GM23338 (cell line): Measurements from ENCODE around the gene MFRP. TPM values are rescaled to one million over a fixed set of nuclear protein-coding genes. Genes with fewer than 3 reads are reported as not detected.

ENCODE experiments used
- ATAC-seq: fragments of 200-7000 bp; cut with Tn5 transposase; 3 replicates; pipeline ENCODE4 v1.9.1; 2020
- DNase-seq: peaks from one replicate; pipeline ENCODE4 v3.0.0-alpha.2; 2015; ENCODE audit warnings: low spot score
- H2AFZ ChIP-seq: fragments of 200-600 bp; sonication (generic); 2 replicates; pipeline ENCODE4 v1.8.0; 2016; ENCODE audit warnings: antibody characterized with exemption, mild to moderate bottlenecking, moderate library complexity
- H3F3A ChIP-seq: fragments of 200-600 bp; sonication (generic); replicated peaks from 2 replicates; pipeline ENCODE4 v1.8.0; 2017; ENCODE audit warnings: antibody characterized with exemption, mixed run types, low read depth
- H3K27ac ChIP-seq: fragments of 200-600 bp; sonication (generic); 2 replicates; pipeline ENCODE4 v1.6.1; 2016; ENCODE audit warnings: low read depth
- H3K27me3 ChIP-seq: fragments of 200-600 bp; sonication (generic); 2 replicates; pipeline ENCODE4 v1.8.0; 2016; ENCODE audit warnings: mild to moderate bottlenecking, mixed run types, moderate library complexity; ENCODE audit not compliant: insufficient read depth
- H3K36me3 ChIP-seq: fragments of 200-600 bp; sonication (generic); 2 replicates; pipeline ENCODE4 v1.8.0; 2016; ENCODE audit warnings: mild to moderate bottlenecking; ENCODE audit not compliant: insufficient read depth
- H3K4me1 ChIP-seq: fragments of 200-600 bp; sonication (generic); 2 replicates; pipeline ENCODE4 v1.8.0; 2016; ENCODE audit warnings: mild to moderate bottlenecking, moderate library complexity; ENCODE audit not compliant: insufficient read depth
- H3K4me2 ChIP-seq: fragments of 200-600 bp; sonication (generic); 2 replicates; pipeline ENCODE4 v1.7.1; 2017; ENCODE audit warnings: mixed run types
- H3K4me3 ChIP-seq: fragments of 200-600 bp; sonication (generic); 2 replicates; pipeline ENCODE4 v1.6.1; 2016; ENCODE audit warnings: mixed run types
- H3K79me2 ChIP-seq: fragments of 200-600 bp; sonication (generic); replicated peaks from 2 replicates; pipeline ENCODE4 v1.8.0; 2017; ENCODE audit warnings: mild to moderate bottlenecking; ENCODE audit not compliant: insufficient read depth
- H3K9me2 ChIP-seq: fragments of 200-600 bp; sonication (generic); 2 replicates; pipeline ENCODE4 v1.8.0; 2017; ENCODE audit not compliant: insufficient read depth
- H4K20me1 ChIP-seq: fragments of 200-600 bp; sonication (generic); replicated peaks from 2 replicates; pipeline ENCODE4 v1.8.0; 2017; ENCODE audit warnings: mild to moderate bottlenecking; ENCODE audit not compliant: insufficient read depth
- H3K27ac Mint-ChIP-seq: 2 replicates; pipeline ENCODE4 v1.8.0; 2020; ENCODE audit warnings: inconsistent platforms, mild to moderate bottlenecking, moderate library complexity, mixed read lengths
- H3K27me3 Mint-ChIP-seq: 3 replicates; pipeline ENCODE4 v1.8.0; 2022; ENCODE audit warnings: low read depth, mild to moderate bottlenecking, moderate library complexity, mixed read lengths, inconsistent platforms; ENCODE audit not compliant: insufficient read depth, poor library complexity
- H3K36me3 Mint-ChIP-seq: 3 replicates; pipeline ENCODE4 v1.8.0; 2021; ENCODE audit warnings: low read depth, mild to moderate bottlenecking, inconsistent platforms, moderate library complexity, mixed read lengths
- H3K4me1 Mint-ChIP-seq: 3 replicates; pipeline ENCODE4 v1.8.0; 2020; ENCODE audit warnings: mild to moderate bottlenecking, inconsistent platforms, mixed read lengths
- H3K4me3 Mint-ChIP-seq: 3 replicates; pipeline ENCODE4 v1.8.0; 2021; ENCODE audit warnings: moderate library complexity, mild to moderate bottlenecking, inconsistent platforms, mixed read lengths
- H3K9me3 Mint-ChIP-seq: 3 replicates; pipeline ENCODE4 v1.8.0; 2020; ENCODE audit warnings: moderate library complexity, mild to moderate bottlenecking, inconsistent platforms, mixed read lengths
- EZH2 ChIP-seq: fragments of 200-600 bp; sonication (generic); IDR thresholded peaks from one replicate; pipeline ENCODE4 v1.8.0; 2017; ENCODE audit warnings: antibody characterized with exemption, mild to moderate bottlenecking, low read depth; ENCODE audit not compliant: unreplicated experiment
- EZH2phosphoT487 ChIP-seq: fragments of 200-600 bp; sonication (generic); IDR thresholded peaks from one replicate; pipeline ENCODE4 v1.8.1; 2018; ENCODE audit warnings: antibody characterized with exemption; ENCODE audit not compliant: unreplicated experiment
- JUNB ChIP-seq: IDR thresholded peaks from one replicate; pipeline ENCODE4 v1.6.1; 2016; ENCODE audit warnings: antibody characterized with exemption; ENCODE audit not compliant: unreplicated experiment
- POLR2AphosphoS5 ChIP-seq: IDR thresholded peaks from 2 replicates; pipeline ENCODE4 v1.6.1; 2016; ENCODE audit warnings: antibody characterized with exemption, low read depth
- STAT1 ChIP-seq: IDR thresholded peaks from one replicate; pipeline ENCODE4 v1.6.1; 2016; ENCODE audit warnings: antibody characterized with exemption; ENCODE audit not compliant: unreplicated experiment
- polyA plus RNA-seq: library from polyadenylated mRNA; unstranded; fragments of >200 nt; fragmentation: Nextera tagmentation; extraction: Ambion mirVana; gene quantifications from 2 replicates; pipeline ENCODE4 v1.2.1, GENCODE V29; 2016
- total RNA-seq: library from RNA; depleted of rRNA; stranded (reverse); fragments of >200 nt; shearing (Covaris generic); gene quantifications from 2 replicates; pipeline ENCODE4 v1.2.3, GENCODE V29; 2014
- TF ChIP-seq, protein P1 (sequence below), 2 experiments: fragments of 200-600 bp in 1 of 2; sonication (generic) in 1 of 2; conservative IDR thresholded peaks; 2 replicates each; pipeline versions ENCODE4 v1.5.1 to v1.6.1; 2016 to 2017; ENCODE audit warnings: antibody characterized with exemption in 2 of 2, low read depth in 2 of 2, mild to moderate bottlenecking in 2 of 2, moderate library complexity in 1 of 2
- TF ChIP-seq, protein P2 (sequence below): fragments of 250-450 bp; sonication (Bioruptor Pico); IDR thresholded peaks from 2 replicates; pipeline ENCODE4 v1.5.0; 2020; ENCODE audit warnings: mild to moderate bottlenecking, moderate library complexity

MFRP gene
- total and polyA plus RNA-seq, 2 experiments from 2014 or later = 0.03 TPM; not detected in 1

GRCh38 chr11:119306373-119306890 lies 40.1 kb downstream of the MFRP start:
- Mint-ChIP-seq H3K36me3 (peaks cover 46% of the 10 kb centered on the region), H3K4me3 (no peak overlapping the region), H3K27me3 (peaks cover 12% of the 10 kb centered on the region), H3K9me3 (no peaks in the 10 kb centered on the region; the same call in 2 of the 3 replicates), H3K27ac (no peak overlapping the region), H3K4me1 (peaks cover 17% of the 10 kb centered on the region)
- no peak for ATAC-seq
- no peak overlapping the region for H3K4me3 ChIP-seq
- H4K20me1 ChIP-seq = peaks cover 19% of the 10 kb centered on the region
- H3F3A ChIP-seq = 0 out of 2 replicates have a peak, but pooled peaks cover 4% of the 10 kb centered on the region
- peak overlapping the region; percentile 52 for H3K27ac ChIP-seq
- H3K79me2 ChIP-seq = no peaks in the 10 kb centered on the region
- peaks cover 12% of the 10 kb centered on the region; the same call in 1 of the 2 replicates for H3K4me1 ChIP-seq
- no peak for DNase-seq
- peaks cover 25% of the 10 kb centered on the region for H3K36me3 ChIP-seq
- H3K9me2 ChIP-seq = no peaks in the 10 kb centered on the region
- TF ChIP-seq JUNB = no peak
- TF ChIP-seq POLR2AphosphoS5 = no peak
- no peak for TF ChIP-seq EZH2
- TF ChIP-seq, protein P1, sequence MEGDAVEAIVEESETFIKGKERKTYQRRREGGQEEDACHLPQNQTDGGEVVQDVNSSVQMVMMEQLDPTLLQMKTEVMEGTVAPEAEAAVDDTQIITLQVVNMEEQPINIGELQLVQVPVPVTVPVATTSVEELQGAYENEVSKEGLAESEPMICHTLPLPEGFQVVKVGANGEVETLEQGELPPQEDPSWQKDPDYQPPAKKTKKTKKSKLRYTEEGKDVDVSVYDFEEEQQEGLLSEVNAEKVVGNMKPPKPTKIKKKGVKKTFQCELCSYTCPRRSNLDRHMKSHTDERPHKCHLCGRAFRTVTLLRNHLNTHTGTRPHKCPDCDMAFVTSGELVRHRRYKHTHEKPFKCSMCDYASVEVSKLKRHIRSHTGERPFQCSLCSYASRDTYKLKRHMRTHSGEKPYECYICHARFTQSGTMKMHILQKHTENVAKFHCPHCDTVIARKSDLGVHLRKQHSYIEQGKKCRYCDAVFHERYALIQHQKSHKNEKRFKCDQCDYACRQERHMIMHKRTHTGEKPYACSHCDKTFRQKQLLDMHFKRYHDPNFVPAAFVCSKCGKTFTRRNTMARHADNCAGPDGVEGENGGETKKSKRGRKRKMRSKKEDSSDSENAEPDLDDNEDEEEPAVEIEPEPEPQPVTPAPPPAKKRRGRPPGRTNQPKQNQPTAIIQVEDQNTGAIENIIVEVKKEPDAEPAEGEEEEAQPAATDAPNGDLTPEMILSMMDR (conservative IDR thresholded peaks at IDR 0.05; ENCODE audit: low read depth in 2 of 2) = no peak
- TF ChIP-seq, protein P2, sequence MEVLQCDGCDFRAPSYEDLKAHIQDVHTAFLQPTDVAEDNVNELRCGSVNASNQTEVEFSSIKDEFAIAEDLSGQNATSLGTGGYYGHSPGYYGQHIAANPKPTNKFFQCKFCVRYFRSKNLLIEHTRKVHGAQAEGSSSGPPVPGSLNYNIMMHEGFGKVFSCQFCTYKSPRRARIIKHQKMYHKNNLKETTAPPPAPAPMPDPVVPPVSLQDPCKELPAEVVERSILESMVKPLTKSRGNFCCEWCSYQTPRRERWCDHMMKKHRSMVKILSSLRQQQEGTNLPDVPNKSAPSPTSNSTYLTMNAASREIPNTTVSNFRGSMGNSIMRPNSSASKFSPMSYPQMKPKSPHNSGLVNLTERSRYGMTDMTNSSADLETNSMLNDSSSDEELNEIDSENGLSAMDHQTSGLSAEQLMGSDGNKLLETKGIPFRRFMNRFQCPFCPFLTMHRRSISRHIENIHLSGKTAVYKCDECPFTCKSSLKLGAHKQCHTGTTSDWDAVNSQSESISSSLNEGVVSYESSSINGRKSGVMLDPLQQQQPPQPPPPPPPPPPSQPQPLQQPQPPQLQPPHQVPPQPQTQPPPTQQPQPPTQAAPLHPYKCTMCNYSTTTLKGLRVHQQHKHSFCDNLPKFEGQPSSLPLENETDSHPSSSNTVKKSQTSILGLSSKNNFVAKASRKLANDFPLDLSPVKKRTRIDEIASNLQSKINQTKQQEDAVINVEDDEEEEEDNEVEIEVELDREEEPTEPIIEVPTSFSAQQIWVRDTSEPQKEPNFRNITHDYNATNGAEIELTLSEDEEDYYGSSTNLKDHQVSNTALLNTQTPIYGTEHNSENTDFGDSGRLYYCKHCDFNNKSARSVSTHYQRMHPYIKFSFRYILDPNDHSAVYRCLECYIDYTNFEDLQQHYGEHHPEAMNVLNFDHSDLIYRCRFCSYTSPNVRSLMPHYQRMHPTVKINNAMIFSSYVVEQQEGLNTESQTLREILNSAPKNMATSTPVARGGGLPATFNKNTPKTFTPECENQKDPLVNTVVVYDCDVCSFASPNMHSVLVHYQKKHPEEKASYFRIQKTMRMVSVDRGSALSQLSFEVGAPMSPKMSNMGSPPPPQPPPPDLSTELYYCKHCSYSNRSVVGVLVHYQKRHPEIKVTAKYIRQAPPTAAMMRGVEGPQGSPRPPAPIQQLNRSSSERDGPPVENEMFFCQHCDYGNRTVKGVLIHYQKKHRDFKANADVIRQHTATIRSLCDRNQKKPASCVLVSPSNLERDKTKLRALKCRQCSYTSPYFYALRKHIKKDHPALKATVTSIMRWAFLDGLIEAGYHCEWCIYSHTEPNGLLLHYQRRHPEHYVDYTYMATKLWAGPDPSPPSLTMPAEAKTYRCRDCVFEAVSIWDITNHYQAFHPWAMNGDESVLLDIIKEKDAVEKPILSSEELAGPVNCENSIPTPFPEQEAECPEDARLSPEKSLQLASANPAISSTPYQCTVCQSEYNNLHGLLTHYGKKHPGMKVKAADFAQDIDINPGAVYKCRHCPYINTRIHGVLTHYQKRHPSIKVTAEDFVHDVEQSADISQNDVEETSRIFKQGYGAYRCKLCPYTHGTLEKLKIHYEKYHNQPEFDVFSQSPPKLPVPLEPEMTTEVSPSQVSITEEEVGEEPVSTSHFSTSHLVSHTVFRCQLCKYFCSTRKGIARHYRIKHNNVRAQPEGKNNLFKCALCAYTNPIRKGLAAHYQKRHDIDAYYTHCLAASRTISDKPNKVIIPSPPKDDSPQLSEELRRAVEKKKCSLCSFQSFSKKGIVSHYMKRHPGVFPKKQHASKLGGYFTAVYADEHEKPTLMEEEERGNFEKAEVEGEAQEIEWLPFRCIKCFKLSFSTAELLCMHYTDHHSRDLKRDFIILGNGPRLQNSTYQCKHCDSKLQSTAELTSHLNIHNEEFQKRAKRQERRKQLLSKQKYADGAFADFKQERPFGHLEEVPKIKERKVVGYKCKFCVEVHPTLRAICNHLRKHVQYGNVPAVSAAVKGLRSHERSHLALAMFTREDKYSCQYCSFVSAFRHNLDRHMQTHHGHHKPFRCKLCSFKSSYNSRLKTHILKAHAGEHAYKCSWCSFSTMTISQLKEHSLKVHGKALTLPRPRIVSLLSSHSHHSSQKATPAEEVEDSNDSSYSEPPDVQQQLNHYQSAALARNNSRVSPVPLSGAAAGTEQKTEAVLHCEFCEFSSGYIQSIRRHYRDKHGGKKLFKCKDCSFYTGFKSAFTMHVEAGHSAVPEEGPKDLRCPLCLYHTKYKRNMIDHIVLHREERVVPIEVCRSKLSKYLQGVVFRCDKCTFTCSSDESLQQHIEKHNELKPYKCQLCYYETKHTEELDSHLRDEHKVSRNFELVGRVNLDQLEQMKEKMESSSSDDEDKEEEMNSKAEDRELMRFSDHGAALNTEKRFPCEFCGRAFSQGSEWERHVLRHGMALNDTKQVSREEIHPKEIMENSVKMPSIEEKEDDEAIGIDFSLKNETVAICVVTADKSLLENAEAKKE (CRISPR knock-in tag) = no peak
- no peak for TF ChIP-seq EZH2phosphoT487
- TF ChIP-seq STAT1 = no peak
- H2AFZ ChIP-seq = no peak overlapping the region
- no peaks in the 10 kb centered on the region for H3K27me3 ChIP-seq
- no peak overlapping the region for H3K4me2 ChIP-seq
